Lung microvascular endothelial cell (primary cell): ENCODE data around the gene RBM17. TPM values are rescaled to one million over a fixed set of nuclear protein-coding genes. Genes with fewer than 3 reads are reported as not detected.
"Not testable (repeated sequence)": the region's sequence is repeated elsewhere in the genome, so short reads cannot be mapped to it uniquely, and the experiment has no call there.

ENCODE experiments used
- DNase-seq, 2 donors: peaks; one replicate each; pipeline versions ENCODE4 v3.0.0 to v3.0.0-alpha.2; 2010; ENCODE audit warnings: low read depth in 2 of 2
- total RNA-seq: library from RNA; depleted of rRNA; stranded (reverse); fragments of >200 nt; gene quantifications from 2 replicates; pipeline ENCODE4 v1.2.1, GENCODE V29; 2014

RBM17 gene
- total RNA-seq, 1 donor from 2014 or later: 33.9 TPM

GRCh38 chr10:6079044-6079443, 9.8 kb upstream of the RBM17 start:
- DNase-seq: no peak

DNA sequence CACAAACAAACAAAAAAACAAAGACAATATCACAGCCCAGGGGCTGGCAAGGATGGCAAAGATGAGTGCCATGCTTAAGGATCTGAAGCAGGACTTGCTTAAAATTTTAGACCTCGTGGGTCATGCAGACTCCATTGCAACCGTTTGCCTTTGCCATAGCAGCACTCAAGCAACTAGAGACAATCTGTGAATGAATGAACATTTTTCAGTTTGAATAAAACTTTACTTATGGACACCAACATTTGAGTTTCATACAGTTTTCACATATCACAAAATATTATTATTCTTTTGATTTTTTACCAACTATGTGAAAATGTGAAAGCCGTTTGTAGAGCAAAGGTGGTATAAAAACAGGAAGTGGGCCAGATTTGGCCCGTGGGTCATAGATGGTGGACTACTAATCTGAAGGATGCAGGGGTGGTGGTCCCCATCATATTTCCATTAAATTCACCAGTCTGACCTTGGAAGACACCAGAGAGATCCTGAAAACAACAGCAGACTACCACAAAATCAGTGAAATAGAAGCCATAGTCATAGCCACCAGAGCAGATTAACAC, 8.3 kb upstream of the RBM17 start:
- DNase-seq: no peak

GRCh38 chr10:6082496-6083395, 6.1 kb upstream of the RBM17 start:
- no peak for DNase-seq

- DNase-seq: peak; percentile 77 to 79
These were observed 5.0 kb upstream of the RBM17 start for GRCh38 chr10:6083523-6084475.

- peak; percentile 93 to 95 for DNase-seq
These were observed 2.2 kb upstream of the RBM17 start for GRCh38 chr10:6086375-6087233.

DNA sequence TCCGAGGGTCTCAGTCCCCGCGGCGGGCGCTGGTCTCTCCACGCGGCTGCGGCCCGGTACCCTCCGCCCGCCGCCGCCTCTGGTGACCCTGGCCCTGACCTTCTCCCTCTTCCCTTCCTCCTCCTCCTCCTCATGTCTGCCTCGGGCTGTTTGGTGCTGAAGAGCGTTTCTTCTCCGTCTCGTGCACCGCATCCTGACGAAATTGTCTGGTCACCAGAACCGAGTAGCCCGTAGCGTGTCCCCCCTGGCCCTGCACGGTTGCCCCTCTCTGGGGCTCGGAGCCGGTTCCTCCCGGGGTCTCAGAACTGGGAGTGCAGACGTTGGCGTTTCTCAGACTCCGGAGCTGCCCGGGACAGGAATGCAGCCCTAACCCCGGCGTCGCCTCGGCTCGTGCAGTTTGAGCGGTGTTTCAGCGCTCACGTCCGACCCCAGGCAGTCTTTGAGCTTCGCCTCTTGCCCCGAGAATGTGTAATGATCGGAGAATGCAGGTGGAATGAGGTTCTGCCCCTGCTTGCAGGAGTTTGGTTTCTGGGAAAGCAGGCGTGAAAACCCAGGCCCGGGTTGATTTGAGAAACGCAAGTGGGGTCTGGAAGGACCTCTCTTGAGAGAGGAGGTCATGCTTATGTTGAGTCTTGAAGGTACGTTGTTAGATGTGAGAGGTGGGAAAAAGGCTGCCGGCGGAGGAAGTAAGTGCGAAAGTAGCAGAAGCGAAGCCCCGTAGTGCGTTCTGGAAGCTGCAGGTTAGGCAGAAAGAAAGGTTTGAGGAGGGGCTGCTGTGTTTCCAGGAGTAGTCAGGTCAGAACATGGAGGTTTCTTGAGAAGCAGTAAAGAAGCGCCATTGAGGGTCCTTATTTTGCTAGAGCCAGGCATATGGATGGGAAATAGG, 743 bp downstream of the RBM17 start:
- DNase-seq: peak; percentile 25 to 31

- DNase-seq: peak; percentile 33 to 93
These were observed 2.8 kb downstream of the RBM17 start for GRCh38 chr10:6091630-6092029.

- no peak for DNase-seq
These were observed 3.9 kb downstream of the RBM17 start for GRCh38 chr10:6092731-6093130.

DNA sequence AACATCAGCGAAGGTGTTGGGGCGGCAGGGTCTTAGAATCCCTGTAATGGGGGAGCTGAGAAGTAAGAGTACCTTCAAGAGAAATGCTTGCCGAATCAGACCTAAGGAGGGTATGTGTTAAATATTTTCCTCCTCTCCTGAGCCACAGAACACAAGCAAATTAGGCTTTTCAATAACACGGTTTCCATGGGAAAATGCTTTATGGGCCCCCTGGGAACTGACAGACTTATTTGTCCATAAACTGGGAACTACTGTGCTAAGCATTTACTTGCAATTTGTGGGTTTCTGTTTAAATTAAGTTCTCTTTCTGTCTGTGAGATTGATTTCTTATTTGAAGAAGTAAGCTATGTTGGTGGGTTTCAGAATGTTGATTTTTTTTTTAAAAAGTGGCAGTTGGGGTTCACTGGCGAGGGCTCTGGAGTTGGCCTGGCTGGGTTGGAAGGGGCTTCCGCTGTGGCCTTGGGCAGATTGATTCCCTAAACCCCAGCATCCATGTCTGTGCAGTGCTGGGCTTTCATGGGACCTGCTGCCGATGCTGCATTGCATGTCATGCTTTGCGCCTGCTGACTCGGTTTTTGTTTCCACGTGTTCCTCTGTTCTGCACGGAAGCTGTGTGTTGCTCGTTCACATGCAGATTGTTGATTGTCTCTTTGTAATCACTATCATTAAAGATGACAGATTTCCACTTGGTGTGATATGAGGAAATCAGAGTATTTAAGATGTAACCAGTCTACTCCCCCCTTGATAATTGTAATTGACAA, 7.2 kb downstream of the RBM17 start:
- DNase-seq: peak in 1 of 2 donors; percentile 14

GRCh38 chr10:6097063-6097462, 8.2 kb downstream of the RBM17 start:
- no peak for DNase-seq

- no peak for DNase-seq
These were observed 9.3 kb downstream of the RBM17 start for GRCh38 chr10:6098156-6098555.

DNA sequence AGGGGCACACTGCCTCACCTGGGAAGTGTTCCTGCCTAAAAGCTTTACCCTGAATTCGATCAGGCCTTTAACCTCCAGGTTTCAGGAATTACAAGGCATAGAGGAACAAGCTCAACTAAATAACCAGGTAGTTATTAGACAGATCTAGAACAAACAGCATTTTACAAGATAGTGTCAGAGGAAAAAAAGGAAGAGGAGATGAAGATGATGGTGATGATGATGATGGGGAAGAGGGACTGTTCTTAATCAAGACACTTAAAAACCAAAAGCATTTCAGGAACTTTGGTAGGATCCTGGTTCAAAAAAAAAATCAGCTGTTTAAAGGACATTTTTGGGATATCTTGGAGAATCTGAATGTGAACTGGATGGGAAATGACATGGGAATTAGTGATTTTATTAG, 11.5 kb downstream of the RBM17 start:
- no peak for DNase-seq

- no peak for DNase-seq
These were observed 12.3 kb downstream of the RBM17 start for GRCh38 chr10:6101181-6101580.

DNA sequence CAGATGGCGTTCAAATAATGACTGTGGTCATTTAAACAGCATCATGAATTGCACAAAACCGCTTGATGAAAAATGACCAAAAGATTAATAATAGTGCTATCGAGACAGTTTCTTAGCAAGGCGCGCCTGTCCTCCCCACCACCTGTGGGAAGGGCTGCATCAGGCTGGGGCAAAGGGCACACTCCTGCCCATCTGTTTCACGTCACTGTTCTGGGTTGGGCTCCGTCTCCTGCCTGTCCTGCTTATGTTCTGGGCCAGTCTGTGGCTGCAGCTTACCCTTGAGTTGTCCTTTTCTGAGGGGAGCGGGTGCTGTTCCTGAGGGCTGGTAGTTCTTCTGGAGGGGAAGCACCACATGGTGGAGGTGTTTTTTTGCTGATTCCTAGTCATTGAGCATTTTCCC, 13.3 kb downstream of the RBM17 start:
- DNase-seq: no peak

DNA sequence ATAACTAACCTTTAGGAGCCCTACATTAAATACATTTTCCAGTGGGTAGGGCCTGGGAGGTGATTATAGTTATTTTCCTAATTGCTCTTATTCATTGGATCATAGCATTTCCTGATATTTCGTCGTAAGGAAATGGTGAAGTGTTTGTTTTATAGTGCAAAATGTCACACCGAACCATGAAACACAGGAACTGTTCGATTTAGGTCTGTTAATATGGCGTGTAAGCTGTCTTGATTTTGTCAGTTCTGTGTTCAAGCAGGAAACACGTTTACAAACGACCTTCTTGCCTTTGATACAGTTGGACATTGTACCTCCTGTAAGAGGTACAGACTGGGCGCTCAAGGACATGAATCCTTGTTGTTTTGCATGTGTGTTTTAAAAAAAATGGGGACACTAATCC, 14.8 kb downstream of the RBM17 start:
- DNase-seq: peak; percentile 22 to 61

DNA sequence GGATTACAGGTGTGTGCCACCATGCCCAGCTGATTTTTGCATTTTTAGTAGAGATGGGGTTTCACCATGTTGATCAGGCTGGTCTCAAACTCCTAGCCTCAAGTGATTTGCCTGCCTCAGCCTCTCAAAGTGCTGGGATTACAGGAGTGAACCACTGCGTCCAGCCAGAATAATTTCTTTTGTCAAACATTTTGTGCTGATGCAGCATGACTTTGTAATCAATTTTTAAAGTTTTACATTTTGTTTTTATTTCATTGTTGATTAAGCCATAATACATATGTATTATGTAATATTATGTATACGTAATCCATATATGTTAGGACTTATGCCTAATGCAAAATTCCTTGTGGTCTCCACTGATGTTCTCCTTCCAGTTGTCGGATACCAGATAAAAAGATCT, 18.8 kb downstream of the RBM17 start:
- DNase-seq: not testable (repeated sequence)

DNA sequence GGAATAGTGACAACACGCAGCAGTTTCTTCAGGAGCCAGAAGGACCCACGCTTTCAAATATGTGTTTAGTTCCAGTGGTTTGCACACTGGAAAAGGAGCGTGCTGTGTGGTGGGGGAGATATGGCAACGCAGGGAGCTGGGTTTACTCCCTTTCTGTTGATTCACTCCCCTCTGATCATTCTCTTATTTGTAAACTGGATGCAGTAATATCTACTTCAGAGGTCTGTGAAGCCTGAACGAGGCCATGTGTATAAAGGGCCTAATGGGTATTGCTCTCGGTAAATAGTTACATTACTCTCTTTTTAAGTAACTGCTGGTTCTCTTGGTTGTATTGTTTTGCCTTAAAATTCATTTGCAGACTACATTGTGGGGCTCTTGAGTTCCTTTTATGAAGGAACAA, 19.2 kb downstream of the RBM17 start:
- no peak for DNase-seq

- DNase-seq: peak; percentile 62 to 77
These were observed 20.0 kb downstream of the RBM17 start for GRCh38 chr10:6108631-6109443.
